NCI-H2227 (cell line): ENCODE measurements around the gene GRK6.

Experiments used
- DNase-seq: peaks from one replicate; lab custom pipeline; 2025; ENCODE audit not compliant: unreplicated experiment; lab: John Stamatoyannopoulos, UW

The GRK6 gene

DNA sequence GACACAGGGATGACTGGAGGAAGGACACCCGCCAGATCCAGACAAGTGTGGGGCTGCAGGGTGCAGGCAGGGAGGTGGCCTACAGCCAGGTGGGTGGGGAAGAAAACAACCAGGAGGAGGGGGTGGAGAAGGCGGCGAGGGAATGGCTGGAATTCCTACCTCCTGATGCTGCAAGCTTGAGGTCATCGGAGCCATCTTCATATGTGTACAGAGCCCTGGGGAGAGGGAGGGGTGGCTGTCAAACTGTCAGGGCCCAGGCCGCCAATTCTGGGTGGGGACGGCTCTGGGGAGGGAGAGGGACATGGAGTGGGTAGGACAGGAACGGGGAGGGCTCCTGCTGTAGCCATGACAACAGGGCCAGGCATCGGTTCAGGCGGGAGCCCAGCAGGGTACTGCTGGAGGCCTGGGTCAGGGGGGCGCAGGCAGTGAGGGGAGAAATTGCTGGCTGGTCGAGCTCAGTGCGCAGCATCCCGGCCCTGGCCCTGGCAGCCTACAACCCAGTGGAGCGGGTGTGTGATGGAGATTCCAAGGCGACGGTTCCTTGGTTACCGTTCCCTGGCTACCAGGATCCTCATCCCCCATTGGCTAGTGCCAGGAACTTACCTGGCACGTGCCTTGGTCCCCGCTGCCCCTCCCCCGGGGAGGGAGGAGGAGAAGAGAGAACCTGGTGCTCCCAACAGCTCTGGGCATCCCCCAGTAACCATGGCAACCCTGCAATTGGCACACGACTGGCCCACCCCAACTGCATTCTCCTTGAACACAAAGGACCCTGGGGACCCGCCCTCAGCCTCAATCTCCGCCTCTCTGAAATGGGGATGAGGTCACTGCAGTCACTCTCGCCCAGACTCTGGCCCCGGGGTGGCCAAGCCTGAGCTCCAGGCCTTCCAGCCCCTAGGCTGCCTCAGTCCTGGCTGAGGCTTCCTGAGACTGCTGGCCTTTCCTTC lies 42.5 kb downstream of the GRK6 start:
- peak; percentile 89 for DNase-seq

DNA sequence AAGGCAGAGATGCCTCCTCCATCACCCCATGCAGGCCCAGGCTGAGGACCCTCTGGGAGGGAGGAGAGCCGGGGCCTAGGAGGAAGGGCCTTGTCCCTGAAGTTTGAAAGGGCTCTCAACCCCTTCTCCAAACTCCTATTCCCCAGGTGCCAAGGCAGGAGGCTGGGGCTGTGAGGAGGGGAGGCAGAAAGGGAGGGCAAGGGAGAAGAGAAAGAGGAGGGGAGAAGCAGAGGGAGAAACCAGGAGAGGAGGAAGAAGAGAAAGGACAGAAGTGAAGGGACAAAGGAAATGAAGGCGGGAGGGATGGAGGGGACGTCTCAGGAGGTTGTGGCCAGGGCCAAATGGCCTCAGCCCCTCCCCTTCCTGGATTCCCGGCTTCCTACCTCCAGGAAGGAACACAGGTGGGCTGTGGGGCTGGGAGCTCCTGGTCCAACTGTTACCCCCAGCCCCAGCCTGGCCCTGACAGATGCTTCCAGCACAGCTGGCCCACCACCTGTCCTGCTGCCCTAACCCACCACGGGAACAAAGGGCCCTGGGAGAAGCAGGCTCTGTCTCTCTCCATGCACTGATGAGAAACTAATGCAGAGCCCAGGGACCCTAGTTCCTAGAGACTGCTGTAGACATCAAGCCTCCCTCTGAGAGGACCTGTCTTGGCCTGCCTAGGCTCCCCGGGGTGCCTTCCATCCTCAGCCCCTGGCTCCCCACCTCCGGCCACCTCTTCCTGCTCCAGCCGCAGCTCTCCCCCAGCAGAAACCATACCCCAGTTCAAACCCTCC lies 43.5 kb downstream of the GRK6 start:
- DNase-seq = no peak

DNA sequence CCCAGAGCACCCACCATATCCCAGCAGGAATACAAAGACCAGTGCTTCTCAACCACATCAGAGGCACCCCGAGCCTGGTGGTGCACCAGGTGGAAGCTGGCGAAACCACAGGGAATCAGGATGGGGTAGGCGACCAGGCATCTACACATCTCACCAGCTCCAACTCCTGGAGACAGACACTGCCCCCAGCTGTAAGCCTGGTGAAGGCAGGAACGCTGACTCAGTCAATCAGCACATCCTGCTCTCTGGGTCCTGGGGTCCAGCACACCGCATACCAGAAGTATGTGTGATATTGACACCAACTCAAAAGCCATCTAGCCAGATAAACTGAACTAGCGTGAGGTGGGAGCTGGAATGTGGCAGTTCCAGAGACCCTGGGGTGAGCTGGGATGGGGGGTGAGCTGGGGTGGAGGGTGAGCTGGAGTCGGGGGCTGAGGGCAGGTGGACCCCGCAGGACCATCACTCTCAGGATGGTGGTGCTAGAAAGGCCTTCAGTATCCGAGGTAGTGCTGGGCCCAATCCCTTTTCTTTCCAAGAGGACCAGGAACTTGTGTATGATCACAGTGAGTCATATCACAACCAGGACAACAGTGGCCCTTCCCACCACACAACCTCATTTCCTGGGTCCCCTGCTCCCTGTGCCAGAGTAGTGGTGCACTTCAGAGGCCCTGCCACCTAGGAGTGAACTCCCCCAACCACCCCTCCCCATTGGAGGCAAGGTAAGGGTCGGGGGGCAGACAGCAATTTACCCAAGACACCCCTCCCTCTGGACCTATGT lies 44.5 kb downstream of the GRK6 start:
- no peak for DNase-seq

DNA sequence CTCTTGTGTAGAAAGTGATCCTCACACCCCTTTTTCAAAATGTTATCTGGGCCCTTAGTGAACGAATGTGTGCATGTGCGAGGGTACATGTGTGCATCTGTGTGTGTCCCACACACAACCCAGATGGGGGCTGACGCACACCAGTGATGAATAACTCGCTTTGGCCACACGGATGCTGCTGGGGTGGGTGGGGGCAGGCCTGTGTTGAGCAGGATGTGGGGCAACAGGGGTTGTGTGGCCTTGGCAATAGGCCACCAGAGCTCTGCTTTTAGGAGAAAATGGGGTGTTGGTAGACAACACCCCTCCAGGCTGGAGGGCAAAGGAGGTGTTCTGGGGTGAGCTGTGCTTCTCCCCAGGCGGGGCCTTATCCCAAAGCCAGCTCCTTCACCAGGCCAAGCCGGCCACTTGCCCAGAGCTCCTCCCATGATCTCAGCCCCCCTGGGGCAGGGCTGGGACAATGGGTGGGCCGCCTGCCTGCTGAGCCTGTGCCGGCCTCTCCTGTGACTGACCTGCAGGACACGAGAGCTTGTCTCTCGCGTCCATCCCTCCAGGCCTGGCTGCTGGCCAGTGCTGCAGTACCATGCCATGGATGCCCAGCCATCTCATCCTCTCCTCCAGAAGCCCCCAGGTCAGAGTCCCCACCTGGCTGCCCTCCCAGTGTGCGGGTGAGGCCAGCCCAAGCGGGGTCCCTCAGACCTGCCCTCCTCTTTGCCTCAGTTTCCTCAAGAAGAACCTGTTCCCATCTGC lies 45.3 kb downstream of the GRK6 start:
- no peak for DNase-seq

DNA sequence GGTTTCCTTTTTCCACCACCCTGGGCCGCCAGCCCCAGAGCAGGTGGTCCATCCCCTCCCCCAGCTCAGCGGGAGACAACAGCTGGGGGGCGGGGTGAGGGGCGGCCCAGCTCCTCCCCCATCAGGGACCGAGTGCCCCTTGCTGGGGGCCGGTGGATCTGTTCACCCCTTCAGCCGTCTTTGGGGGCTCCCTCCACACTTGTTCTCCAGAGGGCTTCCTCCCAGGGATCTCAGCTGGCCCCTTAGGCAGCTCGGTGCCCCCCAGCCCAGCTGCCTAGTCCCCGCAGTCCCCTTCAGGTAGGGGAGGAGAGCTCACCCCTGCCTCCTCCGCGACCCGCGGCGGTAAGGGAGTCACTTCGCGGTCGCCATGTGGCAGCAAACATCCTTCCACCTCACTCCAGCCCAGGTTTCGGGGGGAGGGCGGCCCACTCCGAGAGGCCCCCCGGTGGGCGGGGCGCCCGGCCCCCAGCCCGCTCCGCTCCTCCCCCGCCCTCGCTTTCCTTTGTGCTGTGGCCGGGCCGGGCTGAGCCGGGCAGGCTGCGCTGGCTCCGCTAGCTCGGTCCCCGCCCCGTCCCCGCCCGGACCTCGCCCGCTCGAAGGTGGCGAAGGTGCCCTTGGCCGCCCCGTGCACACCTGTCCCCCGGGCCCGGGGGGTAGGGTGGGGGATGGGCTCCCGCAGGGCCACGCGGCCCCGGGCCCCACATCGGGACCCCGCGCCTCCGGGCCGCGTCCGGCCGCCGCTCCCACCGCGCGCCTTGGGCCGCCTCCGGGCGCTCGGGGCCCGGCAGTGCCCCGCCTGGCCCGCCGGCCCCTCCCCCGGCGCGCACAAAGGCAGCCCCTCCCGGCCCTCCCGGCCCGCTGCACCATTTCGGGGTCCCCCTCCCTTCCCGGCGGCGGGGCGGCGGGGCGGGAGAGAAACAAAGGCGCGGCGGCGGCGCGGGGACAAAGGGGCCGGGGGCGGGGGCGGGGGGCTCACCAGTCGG lies 46.3 kb downstream of the GRK6 start:
- DNase-seq = peak; percentile 76

DNA sequence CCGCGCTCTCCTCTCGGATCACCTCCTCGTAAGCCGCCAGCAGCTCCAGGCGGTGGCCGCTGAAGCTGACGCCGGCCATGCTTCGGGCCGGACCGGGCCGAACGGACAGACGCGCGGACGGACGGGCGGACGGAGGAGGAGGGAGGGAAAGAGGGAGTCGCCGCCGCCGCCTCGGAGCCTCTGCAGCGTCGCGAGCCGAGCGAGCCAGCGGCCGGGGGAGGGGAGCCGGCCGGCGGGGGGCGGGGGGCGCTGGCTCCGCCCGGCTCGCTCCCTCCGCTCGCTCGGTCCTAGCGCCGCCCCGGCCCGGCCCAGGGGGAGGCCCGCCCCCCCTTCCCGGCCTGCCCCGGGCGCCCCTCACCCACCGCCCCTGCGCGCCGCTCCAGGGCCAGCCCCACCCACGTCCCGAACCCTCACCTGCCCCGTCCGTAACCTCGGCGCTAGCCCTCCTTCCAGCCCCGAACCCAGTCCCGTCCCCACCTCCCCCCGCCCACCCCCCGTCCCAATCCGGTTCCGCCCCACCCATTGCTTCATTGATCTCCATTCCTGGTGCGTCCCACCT lies 47.0 kb downstream of the GRK6 start, which contains the start of gene DBN1:
Gene DBN1, minus strand, starts transcription at position 192 of the 559 bp plus-strand sequence. Its CDS starts 113 bp downstream, at position 79.
- peak; percentile 75 for DNase-seq

DNA sequence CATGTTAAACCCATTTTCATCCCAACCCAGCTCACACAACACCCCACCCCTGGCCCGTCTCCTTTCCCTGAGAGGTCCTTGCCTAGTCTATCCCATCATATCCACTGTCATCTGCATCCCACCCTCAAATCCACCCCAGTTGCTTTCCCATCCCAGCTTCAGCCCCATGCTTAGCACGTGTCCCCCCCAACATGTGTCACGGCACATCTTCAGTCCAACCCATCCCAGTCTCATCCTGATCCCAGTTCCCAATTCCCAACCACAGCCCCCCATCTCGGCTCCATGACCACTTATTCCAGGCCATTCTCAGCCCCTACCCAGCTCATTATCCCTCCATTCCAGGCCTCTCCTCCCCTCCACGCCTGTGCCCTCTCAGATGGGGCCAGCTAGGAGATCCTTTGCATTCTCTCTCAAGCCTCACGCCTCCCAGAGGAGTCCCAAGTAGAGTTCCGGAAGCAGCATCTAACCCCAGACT lies 47.6 kb downstream of the GRK6 start:
- DNase-seq = no peak

DNA sequence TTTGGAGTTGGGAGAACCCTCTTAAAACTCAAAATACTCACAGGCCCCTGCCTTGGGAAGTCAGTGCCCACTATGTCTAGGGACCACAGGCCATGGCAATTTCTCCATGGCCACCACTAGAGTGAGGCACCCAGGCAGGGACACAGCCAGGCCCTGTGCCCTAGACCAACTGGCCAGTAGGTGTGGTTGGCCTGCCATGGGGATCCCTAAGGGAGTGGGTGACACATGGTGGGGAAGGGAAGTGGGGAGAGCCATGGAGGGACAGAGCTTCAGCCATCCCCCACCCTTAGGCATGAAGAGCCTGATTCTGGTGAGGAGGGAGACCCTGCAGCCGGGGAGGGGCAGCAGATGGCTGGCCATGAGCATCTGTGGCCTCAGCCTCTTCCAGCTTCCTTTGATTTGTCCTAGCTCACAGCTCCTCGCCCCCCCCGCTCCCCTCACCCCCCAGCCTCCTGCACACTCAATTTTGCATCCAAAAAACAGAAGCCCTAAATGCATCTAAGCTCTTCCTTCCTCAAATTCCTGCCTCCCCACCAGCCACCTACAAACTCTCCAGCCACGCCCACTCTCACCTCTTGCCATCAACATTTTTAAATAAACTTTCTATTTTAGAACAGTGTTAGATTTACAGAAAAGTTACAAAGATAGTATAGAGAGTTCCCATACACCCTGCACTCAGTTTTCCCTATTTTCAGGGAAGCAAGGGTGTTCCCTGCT lies 48.5 kb downstream of the GRK6 start:
- DNase-seq = no peak

DNA sequence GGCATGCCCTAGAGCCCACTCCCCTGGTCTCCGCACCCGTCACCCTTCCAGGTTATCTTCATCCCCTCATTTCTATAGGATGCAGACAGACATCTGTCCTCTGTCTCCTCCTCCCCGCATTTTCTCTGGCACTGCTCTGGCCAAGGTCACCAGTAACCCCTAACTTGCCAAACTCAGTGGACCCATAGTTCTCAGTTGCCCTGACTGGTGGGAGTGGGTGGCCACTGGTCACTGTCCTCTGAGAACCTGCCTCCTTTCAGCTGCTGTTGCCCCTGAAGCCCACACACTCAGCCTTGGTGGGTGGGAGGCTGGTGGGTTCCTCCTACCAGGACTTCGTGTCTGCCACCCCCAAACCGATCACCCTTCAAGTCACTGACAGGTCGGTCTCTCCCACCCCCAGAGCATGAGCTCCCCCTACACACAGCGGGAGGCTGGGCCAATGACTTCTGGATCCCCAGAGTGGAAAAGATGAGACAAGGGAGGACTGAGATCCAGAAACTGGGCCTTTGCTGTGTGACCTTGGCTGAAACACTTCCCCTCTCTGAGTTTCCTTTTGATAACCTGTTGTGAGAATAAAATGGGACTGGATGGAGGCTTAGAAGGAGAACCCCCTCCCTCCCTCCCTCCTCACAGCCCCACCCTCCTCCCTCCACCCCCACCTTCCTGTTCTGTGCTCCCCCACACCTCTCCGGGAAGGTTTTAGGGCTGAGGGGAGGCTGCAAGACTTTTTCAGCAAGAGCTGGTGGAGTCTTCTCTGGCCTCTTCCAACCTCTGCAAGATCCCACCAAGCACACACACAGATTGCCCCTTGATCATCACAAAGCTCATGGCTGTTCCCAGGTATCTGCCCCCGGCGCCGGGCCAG lies 49.3 kb downstream of the GRK6 start:
- DNase-seq = no peak

DNA sequence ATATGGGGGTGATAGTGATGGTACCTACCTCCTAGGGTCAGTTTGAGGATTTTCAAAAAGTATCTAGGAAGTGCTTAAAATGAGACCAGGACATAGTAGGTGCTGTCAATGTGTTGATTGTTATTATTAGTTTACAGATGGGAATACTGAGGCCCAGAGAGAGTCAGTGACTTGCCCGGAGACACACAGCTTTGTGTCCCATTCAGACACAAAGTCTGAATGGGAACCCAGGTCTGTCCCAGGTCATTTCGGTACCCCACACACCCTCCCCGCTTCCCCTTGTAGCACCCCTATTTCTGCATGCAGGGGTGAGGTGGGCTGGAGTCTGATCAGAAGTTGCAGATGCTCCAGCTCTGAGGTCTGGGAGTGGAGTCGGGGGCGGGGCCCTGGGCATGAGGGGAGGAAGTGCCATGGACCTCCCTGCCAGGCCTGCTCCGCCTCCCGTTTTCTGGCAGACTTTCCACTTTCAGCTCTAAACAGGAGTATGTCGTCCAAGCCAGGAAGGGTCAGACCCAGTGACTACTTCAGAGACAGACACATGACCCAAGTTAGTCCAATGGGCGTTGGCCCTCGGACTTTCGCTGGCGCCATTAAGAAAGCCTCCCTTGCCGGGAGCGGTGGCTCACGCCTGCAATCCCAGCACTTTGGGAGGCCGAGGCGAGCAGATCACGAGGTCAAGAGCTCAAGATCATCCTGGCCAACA lies 50.2 kb downstream of the GRK6 start:
- DNase-seq = no peak

DNA sequence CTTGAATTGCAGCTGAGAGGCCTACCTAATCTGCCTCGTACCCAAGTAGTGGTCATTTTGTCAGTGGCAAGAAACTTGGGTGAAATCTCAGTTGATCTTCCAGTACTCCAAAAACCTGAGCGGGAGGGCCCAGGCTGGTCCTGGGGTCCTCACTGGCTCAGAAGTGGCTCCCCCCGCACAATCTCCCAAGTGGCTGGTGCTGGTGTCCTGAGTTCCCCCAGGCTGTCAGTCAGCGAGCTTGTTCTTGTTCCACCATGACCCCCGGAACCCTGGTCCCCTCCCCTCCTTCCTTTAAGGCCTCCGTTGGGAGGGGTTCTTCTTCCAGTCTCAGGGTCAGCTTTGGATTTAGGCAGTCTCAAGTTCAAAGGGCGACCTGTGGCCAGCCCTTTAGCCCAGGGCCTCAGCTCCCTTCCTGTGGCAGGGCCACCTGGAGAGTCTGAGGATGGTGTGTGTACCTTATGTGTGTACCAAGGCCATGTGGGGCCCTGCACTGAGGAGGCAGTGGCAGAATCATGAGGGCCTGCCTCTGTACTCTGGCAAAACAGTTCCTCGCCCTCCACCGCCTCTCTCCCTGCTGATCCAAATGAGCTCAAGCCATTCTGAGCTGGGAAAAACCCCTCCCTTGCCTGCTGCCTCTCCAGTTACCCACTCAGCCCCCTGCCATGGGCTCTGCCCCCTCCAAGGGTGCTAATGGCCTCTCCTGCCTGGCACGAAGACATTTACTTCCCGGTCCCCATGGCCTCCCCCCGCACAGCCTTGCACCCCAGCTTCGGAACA lies 51.4 kb downstream of the GRK6 start:
- DNase-seq = no peak

DNA sequence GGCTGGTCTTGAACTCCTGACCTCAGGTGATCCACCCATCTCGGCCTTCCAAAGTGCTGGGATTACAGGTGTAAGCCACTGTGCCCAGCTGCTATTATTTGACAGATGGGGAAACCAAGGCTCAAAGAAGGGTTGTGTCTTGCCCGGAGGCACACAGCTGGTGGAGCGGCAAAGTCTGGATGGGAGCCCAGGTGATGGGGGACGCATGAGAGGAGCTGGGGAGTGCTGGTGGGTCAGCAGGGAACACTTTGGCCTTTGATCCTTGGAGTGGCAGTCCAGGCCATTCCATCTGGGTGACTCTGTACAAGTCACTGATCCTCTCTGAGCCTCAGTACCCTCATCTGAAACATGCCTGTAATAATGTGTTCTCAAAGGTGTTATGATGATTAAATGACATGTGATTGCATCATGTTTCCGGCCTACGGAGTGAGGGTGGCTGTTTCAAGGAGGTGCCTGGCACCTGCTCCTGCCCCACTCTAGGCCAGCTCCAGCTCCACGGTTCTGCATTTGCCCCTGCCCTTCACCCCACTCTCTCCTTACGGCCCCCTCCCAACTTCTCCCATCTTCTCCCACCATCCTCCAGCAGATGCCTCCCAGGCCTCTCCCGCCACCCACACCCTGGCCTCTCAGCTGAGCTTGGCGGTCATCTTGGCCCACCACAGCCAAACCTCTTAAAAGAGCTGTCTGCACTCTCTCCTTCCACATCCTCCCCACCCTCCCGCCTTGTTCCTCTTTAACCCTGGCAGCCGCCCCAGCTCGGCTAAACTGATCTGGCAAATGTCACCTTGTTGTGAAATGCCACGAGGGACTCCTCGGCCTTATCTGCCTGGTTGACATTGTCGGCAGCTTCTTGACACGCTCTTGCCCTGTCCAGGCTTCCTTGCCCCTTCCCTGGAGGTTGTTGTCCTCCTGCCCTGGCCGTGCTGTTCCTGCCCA lies 52.5 kb downstream of the GRK6 start:
- DNase-seq = no peak

DNA sequence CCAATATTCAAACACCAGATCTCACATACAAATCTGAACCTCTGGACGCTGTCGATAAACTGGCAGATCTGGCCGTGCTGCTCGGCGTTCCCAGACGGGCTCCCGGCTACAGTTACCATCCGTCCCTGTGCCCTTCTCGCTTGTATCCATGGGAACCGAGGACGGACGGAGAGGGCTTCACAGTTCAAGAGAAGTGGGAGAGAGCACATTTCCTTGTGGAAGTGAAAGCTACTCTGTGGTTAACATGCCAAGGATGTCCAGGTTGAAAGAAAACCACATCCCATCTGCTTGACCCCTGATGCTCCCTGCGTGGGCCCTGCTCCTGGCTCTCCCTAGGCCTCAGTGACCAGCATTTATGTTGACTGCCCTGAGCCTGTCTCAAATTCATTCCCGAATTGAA lies 53.3 kb downstream of the GRK6 start:
- DNase-seq = no peak

DNA sequence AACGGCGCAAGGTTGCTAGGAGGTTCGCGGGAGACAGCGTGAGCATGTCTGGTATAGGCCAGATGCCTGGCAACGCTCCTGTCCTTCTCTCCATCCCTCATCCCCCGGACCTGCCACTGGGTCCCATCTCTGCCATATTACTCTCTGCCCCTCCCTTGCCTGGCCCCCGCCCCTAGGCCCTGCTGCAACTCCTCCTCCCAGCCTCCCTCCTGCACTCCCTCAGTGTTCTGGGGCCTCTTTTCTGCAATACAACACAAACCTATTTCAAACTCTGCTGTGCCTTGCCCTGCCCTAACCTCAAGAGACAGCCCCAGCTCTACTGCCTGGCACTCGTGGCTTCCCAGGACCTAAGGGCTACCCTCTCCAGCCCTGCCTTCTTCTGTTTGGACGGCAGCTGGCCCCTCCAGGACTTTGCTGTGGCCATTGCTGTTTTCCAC lies 55.9 kb downstream of the GRK6 start:
- DNase-seq = no peak

DNA sequence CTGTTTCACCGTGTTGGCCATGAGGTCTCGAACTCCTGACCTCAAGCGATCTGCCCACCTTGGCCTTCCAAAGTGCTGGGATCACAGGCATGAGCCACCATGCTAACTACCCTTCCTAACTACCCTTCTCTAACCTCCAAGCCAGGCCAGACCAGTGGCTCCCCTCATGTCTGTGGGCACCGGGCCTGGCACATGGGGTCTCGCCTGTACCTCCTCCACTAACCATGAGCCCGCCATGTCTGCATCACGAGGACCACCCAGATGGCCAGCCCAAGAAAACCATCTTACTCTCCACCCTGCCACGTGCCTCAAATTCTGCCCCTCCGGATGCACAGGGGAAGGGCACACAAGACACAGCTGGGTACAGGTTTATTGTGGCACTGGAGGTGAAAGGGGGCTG lies 56.6 kb downstream of the GRK6 start:
- DNase-seq = no peak
